ENCODE data around the gene ADCY6. TPM values are rescaled to one million over a fixed set of nuclear protein-coding genes. Genes with fewer than 3 reads are reported as not detected.

ADCY6 gene
- total RNA-seq: 16.9 and 19.7 TPM in 2 replicates

DNA sequence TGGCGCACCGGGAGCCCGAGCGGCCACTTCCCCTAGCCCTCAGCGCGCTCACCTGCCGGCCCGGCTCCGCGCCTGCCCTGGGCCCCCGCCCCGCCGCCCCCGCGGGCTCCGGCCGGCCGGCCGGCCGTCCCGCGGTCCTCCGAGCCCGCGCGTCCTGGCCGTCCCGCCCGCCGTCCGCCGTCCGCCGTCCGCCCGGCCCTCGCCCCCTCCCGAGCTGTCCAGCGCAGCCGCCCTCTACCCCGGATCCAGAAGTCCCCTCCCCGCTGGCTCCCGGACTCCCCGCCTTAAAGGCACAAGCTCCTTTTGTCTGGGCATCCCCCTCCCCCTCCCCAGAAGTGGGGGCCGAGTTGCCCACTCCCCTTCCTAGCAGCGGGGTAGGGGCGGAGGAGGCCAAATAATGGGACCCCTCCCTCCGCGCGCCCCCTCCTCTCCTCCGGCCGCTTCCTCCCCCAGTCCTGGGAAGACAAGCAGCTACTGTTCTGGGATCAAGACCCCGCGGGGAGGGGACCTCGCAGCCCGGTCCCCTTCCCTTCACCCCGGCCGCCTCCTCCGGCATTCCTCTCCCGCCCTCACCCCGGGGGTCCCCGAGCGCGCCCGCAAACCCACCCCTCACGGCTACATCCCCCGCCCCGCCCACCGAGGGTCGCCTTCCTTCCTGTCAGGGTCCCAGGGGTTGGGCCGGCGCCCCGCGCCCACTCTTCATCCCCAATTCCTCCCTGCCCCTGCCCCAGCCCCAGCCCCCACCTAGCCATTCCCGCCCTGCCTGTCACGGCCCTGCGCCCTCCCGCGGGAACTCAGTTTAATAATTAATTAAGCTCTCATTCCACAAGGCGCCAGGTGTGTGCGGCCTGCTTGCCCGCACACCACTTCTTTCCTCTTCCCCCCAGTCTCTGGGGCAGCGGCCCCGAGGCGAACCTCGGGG, at the start of gene ADCY6:
TSS of gene ADCY6 (minus strand) at position 236 of the 922 bp plus-strand sequence. CDS start 5,655 bp downstream, outside the sequence.

GRCh38 chr12:48817873-48818830, 29.3 kb upstream of the ADCY6 start, which contains the start of gene CACNB3:
TSS of gene CACNB3 (plus strand) at chr12:48818496. CDS start at chr12:48818930, 434 bp downstream.

DNA sequence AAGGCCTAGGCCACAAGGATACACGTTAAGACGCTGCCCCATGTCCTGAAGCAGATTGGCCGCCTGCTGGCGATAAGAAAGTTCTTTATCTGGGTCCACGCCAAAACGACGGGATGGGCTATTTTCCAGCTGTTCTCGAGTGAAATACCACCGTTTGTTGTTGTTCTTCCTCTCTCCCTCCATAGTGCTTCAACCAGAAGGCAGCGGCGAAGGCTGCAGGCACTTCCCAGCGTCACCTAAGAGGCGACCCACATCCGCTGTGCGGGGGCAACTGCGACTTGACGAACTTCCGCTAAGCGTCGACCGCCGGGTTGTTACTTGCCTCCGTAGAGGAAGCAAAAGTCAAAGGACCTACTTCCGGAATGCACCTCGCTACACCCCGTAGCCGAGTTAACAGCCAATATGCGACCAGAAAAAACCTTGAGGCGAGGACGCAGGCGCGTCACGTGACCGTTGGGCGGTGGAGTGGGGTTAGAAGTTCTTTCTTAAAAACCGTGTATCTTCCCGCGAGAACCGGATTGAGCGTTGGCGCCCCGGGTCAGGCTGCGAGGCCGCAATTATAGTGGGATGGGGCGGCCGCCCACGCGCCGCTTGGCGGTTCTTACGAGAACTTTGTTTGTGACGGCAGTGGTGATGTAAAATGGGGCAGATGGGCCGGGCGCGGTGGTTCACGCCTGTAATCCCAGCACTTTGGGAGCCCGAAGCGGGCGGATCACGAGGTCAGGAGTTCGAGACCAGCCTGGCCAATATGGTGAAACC, 72.2 kb downstream of the ADCY6 start, which contains the start of gene CCNT1:
TSS of gene CCNT1 (minus strand) at position 215 of the 759 bp plus-strand sequence. CDS start at position 183, 32 bp downstream.

Other genes starting within 250 kb of the ADCY6 start
- gene LALBA, start 219.0 kb downstream of the ADCY6 start, total RNA-seq: not detected in 2 replicates
- 17.8 and 24.4 TPM in 2 replicates for gene KANSL2, start 106.9 kb downstream of the ADCY6 start, total RNA-seq
- 11.0 and 12.5 TPM in 2 replicates for gene CCNT1, start 72.4 kb downstream of the ADCY6 start, total RNA-seq
- gene CACNB3, start 29.4 kb upstream of the ADCY6 start, total RNA-seq: 9.0 and 19.5 TPM in 2 replicates
- gene DDX23, start 63.1 kb upstream of the ADCY6 start, total RNA-seq: 73.7 and 74.7 TPM in 2 replicates
- gene RND1, start 76.8 kb upstream of the ADCY6 start, total RNA-seq: 4.1 and 5.3 TPM in 2 replicates
- gene FKBP11, start 136.4 kb upstream of the ADCY6 start, total RNA-seq: 25.8 and 28.5 TPM in 2 replicates
- 109 and 119 TPM in 2 replicates for gene ARF3, start 168.4 kb upstream of the ADCY6 start, total RNA-seq
- not detected in 2 replicates for gene WNT10B, start 182.6 kb upstream of the ADCY6 start, total RNA-seq
- not detected in 2 replicates for gene WNT1, start 189.2 kb upstream of the ADCY6 start, total RNA-seq
- gene DDN, start 210.3 kb upstream of the ADCY6 start, total RNA-seq: under 0.01 TPM in 1 of 2 replicates, not detected in the other
- gene PRKAG1, start 229.7 kb upstream of the ADCY6 start, total RNA-seq: 39.6 and 41.2 TPM in 2 replicates

Data from mammary microvascular endothelial cell (primary cell).